SHP77 treated with DMSO at 0.1 percent for 48 hours (cell line): ENCODE data around the gene SLC5A1.

Source experiments
- DNase-seq: peaks from one replicate; lab custom pipeline; 2025; lab: John Stamatoyannopoulos, UW

Gene SLC5A1

DNA sequence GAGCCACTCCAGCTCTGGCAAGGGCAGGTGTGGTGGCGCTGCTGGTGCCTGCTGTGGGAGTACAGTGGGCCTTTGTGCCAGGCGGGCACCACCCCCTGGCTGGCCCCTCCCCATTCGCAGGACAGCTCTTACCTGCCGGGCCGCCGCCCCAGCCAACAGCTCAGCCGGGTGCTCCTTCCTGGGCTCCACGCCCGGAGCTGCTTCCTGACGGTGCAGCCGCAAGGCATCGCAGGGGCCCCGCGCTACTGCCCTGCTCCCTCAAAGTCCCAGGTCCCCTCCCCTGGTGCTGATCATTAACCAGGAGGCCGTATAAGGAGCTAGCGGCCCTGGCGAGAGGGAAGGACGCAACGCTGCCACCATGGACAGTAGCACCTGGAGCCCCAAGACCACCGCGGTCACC is at the start of gene SLC5A1:
Gene SLC5A1, plus strand, starts transcription at position 338 of the 400 bp plus-strand sequence. Its CDS starts 21 bp downstream, at position 359.
- no peak for DNase-seq

DNA sequence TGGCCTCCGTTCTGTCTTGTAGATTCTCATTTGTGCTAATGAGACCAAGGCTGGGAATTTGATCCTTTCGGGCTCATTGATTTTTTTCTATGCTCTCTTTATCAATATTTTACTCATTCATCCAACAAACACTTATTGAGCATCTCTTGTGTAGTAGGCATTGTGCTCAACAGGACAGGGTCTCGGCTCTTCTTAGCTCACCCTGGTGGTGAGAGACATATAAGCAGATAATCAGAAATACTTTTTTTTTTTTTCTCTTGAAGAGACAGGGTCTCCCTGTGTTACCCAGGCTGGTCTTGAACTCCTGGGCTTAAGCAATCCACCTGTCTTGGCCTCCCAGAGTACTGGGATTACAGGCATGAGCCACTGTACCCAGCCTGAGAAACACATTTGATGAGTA is 48.0 kb upstream of the SLC5A1 start:
- DNase-seq, result no peak

DNA sequence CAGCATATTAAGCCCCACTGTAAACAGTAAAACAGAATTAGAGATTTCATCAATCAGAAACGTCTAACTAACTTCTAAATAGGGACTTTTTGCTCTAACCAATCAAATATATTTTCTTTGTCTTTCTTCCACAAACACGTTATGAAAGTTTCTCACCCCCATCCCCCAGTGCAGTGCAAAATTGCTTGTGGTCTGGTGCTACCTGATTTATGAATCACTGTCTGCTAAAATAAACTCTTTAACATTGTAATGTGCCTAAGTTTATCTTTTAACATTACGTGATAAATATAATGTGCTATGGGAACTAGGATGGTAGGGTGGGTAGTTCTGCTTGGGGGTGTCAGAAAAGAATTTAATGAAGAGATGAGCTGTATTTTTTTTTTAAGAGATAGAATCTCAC is 47.3 kb upstream of the SLC5A1 start:
- no peak for DNase-seq

DNA sequence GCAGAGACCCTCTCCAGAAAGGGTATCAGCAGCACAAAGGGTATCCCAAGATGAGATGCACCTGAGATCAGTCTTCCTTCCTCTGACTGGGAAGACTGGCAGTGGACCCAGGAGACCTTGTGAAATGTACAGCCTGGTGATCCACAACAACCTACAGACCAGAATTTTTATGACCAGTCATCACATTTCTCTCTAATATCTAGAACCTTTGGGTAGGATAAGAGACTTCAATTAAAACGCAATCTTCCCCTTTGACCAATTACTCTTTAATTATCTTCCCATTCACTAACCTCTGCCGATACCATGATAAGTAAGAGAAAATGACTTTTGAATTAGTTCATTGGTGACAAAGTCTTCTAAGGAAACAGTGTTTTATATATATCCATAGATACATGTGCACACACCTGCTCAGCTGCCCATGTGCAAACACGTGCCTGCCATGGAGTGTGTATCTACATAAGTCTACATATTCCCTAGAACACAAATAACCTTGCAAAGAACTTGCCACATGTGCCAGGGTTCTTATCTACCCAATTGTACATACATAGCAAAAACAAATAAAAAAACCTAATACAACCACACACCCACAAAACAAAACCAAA is 44.2 kb upstream of the SLC5A1 start:
- DNase-seq, result no peak

DNA sequence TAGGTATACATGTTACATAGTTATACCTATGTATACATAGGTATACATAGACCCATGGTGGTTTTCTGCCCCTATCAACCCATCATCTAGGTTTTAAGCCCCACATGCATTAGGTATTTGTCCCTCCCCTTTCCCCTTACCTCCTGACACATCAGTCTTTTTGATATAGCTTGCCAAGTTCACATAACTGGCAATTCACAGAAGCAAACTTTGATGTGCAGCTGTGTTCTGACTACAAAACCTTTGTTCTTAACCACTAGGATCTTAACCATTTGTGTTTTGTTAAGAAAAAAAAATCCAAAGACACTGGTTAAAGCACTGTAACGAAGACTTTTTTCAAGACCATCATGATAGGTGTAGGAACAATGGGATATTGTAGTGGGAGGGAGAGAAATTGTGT is 42.9 kb upstream of the SLC5A1 start:
- no peak for DNase-seq

DNA sequence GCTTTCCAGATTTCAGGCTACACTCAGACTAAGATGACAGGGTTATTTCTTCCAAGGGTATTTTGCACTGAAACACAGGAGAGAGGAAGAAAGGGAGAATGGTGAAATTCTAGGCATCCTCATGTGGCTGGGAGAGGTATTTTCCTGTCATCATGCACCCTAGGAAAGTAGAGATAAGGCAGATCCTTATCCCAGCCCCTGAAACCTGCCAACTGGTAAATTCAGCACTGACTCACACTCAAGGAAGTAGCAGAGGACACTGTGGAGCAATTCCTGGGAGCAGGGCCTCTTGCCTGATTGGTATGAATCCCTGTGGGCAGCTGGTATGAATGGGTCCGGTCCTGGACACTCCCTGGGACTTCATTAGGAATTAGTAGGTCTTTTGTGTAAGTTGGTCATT is 37.6 kb upstream of the SLC5A1 start:
- no peak for DNase-seq

DNA sequence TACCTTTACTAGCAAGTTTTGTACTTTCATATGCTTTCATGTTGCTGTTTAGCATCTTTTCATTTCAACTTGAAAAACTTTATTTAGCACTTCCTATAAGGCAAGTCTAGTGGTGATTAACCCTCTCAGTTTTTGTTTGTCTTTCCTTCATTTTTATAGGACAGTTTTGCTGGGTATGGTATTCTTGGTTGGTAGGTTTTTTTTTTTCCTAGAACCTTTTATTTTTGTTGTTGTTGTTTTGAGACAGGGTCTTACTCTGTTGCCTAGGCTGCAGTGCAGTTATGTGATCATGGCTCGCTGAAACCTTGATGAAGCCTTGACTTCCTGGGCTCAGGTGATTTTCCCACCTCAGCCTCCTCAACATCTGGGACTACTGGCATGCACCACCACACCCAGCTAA is 29.9 kb upstream of the SLC5A1 start:
- no peak for DNase-seq

DNA sequence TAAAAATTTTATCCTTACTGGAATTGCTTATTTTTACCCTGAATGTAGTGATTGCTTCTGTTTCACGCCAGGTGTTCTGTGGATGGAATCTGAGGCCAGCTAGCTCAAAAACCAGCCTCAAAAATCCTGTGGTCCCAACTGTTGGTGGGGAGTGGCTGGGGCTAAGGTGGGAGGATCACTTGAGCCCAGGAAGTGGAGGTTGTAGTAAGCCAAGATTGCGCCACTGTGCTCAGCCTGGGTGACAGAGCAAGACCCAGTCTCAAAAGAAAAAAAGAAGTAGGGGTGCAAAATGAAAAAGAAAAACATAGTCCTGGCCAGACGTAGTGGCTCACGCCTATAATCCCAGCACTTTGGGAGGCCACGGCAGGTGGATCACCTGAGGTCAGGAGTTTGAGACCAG is 27.0 kb upstream of the SLC5A1 start:
- DNase-seq, result no peak

DNA sequence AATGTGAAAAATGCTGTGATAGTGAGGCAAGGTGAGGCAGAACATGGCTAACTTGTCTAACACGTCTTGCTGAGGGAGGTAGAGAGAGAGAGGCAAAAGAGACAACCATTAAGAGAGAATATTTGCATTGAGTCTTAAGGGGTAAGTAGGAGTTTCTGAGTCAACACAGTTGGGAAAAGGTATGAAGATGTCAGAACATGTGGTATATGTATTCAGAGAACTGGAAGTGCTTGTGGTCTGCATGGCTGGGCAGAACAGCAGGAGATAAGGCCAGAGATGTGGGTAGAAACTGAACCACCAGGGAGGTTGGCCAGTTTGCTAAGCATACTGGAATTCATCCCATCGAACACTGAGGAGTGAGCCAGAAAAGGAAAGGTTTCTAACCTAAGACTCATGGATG is 25.0 kb upstream of the SLC5A1 start:
- DNase-seq, result no peak

DNA sequence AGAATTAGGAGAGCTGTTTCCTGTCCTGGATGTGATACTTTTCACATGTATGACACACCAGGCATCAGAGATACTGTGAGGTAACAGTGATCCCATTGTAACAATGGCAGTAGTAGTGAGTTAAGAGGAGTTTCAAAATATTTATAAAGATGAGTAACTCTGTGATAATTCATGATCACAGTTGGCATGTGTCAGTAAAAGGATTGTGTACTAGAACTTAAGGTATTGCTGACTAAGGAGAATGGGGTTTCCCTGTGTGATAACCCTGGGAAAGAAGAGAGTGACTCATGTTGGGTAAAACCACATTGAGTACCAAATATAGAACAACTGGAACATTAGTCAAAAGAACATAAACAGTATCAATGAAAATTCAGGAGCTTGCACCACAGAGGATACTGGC is 22.9 kb upstream of the SLC5A1 start:
- DNase-seq, result no peak

DNA sequence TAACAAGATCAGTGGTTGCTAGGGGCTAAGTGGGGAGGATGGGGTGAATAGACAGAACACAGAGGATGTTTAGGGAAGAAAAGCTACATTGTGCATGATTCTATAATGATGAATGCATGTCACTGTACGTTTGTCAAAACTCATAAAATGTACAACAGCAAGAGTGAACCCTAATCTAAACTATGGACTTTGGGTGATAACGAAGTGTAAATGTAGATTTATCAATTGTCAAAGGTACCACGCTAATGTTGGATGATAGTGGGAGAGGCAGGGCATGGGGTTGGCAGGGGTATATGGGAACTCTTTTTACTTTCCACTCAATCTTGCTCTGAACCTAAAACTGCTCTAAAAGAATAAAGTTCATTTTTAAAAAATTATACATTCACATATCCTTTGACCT is 21.3 kb upstream of the SLC5A1 start:
- no peak for DNase-seq

DNA sequence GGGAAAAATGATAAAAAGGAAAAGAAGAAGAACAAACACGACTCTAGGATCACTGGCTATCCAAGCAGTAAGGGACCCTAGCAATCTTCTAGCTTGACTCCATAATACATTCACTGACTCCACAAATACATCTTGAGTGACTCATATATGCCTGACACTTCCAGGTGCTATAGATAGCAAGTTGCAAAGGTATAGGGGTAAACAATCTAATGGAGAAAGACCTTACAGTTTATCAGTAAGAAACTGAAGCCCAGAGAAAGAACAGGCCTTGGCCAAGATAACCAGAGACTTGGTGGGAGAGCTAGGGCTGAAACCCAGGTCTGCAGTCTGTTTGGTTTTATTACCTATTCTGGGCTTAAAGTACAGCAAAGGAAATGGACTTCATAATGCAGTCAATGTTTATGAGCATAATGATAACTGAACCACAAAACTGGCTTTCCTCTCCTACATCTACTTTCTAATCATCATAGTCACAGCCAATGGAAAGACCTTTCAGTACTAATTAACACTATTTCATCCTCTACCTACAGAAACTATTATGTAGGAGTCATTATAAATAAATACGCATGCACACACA is 19.7 kb upstream of the SLC5A1 start:
- no peak for DNase-seq

DNA sequence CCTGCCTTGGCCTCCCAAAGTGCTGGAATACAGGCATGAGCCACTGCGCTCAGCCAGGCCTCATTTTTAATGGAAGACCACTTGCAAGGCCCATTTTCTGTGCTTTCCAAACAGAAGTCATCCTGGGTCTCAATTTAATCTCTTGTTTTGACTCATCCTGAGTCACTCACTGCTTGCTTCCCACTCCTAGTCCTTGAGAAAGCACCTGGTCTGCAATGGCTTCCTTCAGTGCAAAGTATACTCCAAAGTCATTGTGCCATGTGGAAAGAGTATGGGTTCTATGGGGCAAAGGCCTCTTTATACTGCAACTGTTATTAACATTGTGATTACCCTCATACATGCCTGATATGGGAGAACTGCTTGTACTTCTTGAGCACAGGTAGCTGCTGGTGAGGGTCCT is 18.3 kb upstream of the SLC5A1 start:
- DNase-seq, result no peak

DNA sequence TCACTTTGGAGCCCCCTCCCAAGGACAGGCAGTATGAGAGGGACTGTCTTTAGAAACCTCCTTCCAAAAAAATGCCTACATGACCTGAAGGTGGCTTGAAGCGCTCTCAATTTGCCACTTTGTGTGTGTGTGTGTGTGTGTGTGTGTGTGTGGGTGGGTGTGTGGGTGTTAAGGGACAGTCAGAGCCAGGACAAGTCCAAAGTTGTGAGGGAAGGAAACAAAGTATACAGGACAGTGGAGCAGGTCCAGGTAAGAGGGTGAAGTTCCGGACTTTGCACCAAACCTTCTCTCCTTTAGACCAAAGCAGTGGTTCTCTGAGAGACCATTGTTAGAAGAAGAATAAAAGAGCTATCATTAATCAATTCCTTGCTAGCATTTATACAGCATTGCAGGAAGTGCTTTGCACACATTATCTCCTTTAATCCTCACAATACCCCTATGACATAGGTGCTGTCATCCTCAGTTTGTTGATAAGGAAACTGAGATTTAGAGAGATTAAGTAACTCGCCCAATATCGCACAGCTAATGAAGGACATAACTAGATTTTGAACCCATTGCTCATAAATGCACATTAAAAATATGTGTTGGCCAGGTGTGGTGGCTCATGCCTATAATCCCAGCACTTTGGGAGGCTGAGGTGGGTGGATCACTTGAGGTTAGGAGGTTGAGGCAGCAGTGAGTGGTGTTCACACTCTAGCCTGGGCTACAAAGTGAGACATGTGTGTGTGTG is 12.4 kb upstream of the SLC5A1 start:
- DNase-seq, result no peak

DNA sequence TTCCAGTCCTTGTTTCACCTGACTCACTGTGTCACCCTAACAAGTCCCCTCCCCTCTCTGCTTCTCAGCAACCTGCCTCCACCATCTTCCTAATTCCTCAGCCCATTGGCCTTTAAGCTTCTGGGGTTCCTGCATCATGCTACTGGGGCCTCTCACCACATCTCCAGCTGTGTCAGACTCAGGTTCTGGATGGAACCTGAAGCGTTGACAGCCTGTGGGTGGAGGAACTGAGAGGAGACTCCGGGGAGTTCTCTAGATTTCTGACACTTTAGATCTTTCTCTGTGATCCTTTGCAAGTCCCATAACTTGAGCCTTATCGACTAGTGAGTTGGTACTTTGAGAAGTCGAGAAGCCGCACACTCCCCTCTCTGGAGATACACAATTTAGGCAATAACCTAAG is 11.6 kb upstream of the SLC5A1 start:
- DNase-seq, result no peak

DNA sequence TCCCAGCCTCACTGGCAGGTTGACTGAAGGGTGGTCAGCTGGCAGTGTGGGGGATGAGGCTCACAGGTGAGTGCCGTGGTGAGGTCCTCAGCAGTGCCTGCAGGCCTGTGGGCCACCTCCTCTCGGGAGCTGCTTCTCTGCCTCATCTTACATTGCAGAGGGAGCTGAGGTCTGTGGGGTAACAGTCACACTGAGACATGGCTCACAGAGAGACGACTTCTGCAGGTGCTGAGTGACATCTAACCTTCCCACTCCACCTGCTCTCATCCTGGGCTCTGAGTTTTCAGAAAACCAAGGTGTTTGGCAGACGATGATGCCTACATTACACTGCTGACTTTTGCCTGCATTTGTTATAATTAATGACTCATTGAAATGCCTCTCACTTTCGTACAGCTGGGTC is 8.8 kb upstream of the SLC5A1 start:
- no peak for DNase-seq

DNA sequence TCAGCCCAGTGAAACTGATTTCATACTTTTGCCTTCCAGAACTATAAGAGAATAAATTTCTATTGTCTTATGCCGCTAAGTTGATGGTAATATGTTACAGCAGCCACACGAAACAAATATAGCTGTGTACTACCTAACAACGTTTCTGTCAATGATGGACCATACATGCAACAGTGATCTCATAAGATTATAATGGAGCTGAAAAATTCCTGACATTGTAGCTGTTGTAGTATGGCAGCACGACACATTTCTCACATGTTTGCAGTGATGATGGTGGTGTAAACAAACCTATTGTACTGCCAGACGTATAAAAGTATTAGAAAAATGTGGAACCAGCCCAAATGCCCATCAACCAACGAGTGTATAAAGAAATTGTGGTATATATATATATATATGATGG is 5.8 kb upstream of the SLC5A1 start:
- no peak for DNase-seq

DNA sequence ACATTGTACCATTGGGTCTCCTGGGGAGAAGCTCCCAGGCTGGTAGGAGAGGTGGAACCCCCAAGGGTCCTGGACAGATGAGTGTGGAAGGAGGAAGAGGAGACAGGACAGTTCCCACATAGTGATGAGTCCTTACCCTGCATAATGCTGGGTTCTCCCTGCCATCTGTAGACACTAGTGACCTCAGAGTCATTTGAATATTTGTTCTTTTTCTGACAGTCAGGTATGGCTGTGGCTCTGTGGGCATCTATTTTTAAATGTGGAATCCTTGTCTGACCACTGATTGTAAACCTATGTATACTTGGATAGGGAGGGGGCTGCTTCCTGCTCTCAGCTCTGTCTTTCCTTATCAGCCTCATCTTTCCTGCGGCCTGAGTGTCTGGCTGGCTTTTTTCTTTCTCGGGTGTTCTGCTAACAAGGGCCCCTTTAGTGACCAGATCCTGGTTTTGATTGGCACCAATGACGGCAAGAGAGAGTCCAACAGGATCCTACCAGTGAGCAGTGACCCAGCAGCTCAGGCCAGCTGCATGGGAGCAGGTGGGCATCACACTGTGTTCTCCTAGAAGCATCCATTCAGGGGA is 2.6 kb upstream of the SLC5A1 start:
- no peak for DNase-seq

DNA sequence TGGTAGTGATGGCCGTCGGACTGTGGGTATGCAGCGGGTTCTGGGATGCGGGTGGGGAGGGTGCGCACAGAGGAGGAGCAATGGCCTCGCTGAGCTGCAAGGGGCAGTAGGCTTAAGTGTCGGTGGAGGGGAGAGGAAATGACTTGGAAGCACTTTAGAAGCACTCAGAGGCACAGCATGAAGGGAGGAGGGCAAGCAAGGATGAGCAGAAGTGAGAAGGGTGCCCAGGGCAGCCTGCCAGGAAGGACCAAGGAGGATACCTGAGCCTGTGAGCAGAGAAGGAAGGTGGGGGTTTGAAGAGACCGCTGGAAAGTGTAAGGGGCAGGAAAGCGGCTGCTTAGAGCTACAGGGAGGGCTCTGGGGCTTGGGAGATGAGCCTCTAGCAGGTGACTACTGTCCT is 330 bp downstream of the SLC5A1 start:
- DNase-seq, result no peak

DNA sequence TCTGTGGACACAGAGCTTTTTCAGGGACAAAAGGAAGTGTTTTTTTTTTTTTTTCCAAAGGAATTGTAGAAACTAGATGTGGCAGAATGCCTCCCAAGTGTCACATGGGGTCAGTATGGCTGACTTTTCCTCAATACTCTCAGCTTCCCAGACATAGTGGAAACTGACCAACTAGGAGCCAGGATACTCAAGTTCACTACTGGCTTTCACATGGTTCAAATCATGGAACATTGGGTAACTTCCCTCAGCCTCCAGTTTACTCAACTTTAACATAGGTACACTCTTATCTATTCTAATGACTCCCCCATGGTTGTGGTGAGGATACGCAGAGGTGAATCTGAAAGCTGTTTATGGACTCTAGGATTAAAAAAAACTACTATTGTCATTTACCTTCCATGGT is 1.4 kb downstream of the SLC5A1 start:
- DNase-seq, result no peak

DNA sequence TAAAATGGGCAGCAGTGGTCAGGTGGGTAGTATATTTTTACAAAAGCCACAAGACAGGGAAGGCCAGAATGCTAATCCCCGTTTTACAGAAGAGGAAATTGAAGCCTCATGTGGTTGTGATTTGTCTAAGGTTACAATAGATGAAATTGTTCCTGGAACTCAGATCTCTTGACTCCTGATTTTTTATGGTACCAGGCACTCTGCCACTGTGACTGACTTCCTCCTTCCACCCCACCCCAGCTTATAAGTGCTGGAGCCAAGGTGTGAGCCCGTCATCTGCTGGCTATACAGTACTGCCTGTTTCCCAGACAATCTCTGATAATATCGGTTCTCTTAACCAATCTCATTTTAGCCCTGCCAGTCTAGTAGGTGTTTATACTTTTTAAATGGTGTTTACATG is 1.9 kb downstream of the SLC5A1 start:
- DNase-seq, result no peak

DNA sequence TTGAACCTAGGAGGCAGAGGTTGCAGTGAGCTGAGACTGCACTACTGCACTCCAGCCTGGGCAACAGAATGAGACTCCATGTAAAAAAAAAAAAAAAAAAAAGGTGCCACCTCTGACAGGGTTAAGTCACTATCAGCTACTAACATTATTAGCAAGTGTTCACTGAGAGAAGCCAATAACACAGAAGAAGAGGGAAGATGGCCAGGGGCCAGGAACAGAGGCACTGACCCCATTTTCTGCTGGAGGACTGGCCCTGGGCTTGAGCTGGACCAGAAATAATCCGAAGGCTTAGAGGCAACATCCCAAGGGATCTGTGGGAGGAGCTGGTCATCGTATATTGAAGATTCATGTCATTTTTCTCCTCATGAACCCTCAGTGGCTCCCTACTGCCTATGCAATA is 5.0 kb downstream of the SLC5A1 start:
- no peak for DNase-seq
